ENCODE measurements around the gene ATP6V1G3.

ATP6V1G3 gene

DNA sequence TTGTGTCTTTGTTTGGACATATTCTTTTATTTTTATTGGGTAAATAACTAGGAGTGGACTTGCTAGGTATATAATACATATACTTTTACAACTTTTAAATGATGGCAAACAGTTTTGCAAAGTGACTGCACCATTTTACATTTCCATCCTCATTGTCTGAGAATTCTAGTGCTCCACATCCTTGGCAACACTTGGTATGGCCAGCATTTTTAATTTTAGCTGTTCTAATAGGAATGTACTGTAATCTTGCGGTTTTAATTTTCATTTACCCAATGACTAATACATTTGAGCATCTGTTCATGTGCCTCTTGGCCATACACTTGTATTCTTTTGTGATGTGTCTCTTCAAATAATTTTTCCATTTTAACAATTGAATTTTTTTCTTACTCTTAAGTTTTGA, 37.0 kb upstream of the ATP6V1G3 start:
- Histone ChIP-seq H2AFZ (ENCODE audit: low read depth, low read length, severe bottlenecking) (no peak overlapping the region), H3K4me3 (ENCODE audit: insufficient read depth, low read length, poor library complexity, severe bottlenecking) (no peak overlapping the region), H3K27me3 (ENCODE audit: low read length) (no peaks in the 10 kb centered on the region), H3K9me3 (ENCODE audit: insufficient read depth, low read length) (no peaks in the 10 kb centered on the region), H3K27ac (ENCODE audit: low read depth, low read length) (no peak overlapping the region), H3K79me2 (ENCODE audit: insufficient read depth, low read length) (no peaks in the 10 kb centered on the region), H3K9ac (ENCODE audit: low read length) (no peak overlapping the region), H3K4me2 (ENCODE audit: low read depth, low read length, poor library complexity, severe bottlenecking) (no peak overlapping the region), H3K36me3 (ENCODE audit: low read length) (no peaks in the 10 kb centered on the region), H3F3A (ENCODE audit: insufficient read depth) (peaks cover 6% of the 10 kb centered on the region; the same call in 1 of the 2 replicates), H3K9me2 (replicated peaks; ENCODE audit: insufficient read depth, low read length) (no peaks in the 10 kb centered on the region), H4K20me1 (ENCODE audit: low read depth, low read length) (no peaks in the 10 kb centered on the region)
- no peak for TF ChIP-seq EZH2phosphoT487 (conservative IDR thresholded peaks at IDR 0.05; ENCODE audit: low read length)
- TF ChIP-seq, protein P1, sequence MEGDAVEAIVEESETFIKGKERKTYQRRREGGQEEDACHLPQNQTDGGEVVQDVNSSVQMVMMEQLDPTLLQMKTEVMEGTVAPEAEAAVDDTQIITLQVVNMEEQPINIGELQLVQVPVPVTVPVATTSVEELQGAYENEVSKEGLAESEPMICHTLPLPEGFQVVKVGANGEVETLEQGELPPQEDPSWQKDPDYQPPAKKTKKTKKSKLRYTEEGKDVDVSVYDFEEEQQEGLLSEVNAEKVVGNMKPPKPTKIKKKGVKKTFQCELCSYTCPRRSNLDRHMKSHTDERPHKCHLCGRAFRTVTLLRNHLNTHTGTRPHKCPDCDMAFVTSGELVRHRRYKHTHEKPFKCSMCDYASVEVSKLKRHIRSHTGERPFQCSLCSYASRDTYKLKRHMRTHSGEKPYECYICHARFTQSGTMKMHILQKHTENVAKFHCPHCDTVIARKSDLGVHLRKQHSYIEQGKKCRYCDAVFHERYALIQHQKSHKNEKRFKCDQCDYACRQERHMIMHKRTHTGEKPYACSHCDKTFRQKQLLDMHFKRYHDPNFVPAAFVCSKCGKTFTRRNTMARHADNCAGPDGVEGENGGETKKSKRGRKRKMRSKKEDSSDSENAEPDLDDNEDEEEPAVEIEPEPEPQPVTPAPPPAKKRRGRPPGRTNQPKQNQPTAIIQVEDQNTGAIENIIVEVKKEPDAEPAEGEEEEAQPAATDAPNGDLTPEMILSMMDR (IDR thresholded peaks at IDR 0.05; ENCODE audit: insufficient read depth, low read length, poor library complexity, severe bottlenecking) = no peak

DNA sequence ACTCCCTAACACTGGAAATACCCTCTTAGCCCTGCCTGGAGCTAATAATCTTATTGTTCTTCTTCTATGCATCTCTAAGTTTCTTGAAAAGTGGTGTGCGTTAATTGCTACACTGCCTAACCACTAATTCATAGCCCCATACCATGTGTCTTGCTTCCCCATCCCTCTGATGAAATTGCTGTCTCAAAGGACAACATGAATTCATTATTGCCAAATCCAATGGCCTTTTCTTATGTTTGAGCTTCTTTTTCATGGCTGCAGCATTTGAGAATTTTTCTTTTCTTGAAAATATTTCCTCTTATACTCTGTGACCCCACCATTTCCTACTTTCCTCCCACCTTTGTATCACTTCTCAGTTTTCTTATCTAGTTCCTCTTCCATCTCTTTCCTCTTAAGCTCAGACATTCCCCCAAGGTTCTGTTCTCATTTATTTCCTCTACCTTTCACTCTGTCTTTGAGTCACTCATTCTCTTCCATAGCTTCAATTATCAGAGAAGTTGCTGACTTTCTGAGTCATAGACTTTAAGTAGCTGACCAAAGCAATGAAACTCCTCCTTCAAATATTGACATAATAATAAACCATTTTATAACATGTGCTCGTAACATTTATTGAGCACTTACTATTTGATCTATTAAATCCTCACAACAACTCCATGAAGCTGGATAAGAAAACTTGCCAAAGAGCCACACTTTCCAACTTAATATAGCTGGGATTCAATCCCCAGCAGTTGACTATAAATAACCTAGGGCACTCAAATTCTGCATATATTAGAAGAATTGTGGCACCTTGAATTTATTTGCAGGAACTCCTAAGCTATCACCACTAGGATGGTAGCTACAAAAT, 35.5 kb upstream of the ATP6V1G3 start:
- Histone ChIP-seq H3K4me3 (ENCODE audit: insufficient read depth, low read length, poor library complexity, severe bottlenecking) (no peak overlapping the region), H4K20me1 (ENCODE audit: low read depth, low read length) (no peaks in the 10 kb centered on the region), H3K36me3 (ENCODE audit: low read length) (no peaks in the 10 kb centered on the region), H3K9ac (ENCODE audit: low read length) (no peak overlapping the region), H3K27me3 (ENCODE audit: low read length) (no peaks in the 10 kb centered on the region), H3K9me3 (ENCODE audit: insufficient read depth, low read length) (no peaks in the 10 kb centered on the region), H2AFZ (ENCODE audit: low read depth, low read length, severe bottlenecking) (no peak overlapping the region), H3K9me2 (replicated peaks; ENCODE audit: insufficient read depth, low read length) (no peaks in the 10 kb centered on the region), H3K79me2 (ENCODE audit: insufficient read depth, low read length) (no peaks in the 10 kb centered on the region), H3K4me2 (ENCODE audit: low read depth, low read length, poor library complexity, severe bottlenecking) (no peak overlapping the region), H3K27ac (ENCODE audit: low read depth, low read length) (no peak overlapping the region), H3F3A (ENCODE audit: insufficient read depth) (peaks cover 6% of the 10 kb centered on the region; the same call in 1 of the 2 replicates)
- TF ChIP-seq EZH2phosphoT487 (conservative IDR thresholded peaks at IDR 0.05; ENCODE audit: low read length) = no peak
- TF ChIP-seq, protein P1 (IDR thresholded peaks at IDR 0.05; ENCODE audit: insufficient read depth, low read length, poor library complexity, severe bottlenecking) = no peak

DNA sequence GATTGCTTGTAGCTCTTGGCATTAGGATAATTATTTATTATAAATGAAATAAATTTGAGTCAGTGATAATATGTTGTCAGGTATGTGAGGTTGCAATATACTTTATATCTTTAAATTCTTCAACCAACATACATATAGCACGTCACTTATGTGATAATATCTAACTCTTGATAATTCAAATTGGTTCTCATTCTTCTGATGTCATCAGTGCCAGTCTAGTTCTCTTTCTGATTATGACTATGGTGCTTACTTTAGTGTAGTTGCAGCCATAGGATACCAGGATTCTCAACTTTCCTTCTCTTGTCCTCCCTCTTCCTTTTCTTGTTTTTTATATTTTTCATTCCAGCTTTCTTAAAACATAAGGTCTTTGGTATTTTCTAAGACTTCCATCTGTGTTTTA, 34.8 kb upstream of the ATP6V1G3 start:
- Histone ChIP-seq H3K9ac (ENCODE audit: low read length) (no peak overlapping the region), H3K27me3 (ENCODE audit: low read length) (no peaks in the 10 kb centered on the region), H3K79me2 (ENCODE audit: insufficient read depth, low read length) (no peaks in the 10 kb centered on the region), H3K4me2 (ENCODE audit: low read depth, low read length, poor library complexity, severe bottlenecking) (no peak overlapping the region), H3K9me2 (replicated peaks; ENCODE audit: insufficient read depth, low read length) (no peaks in the 10 kb centered on the region), H4K20me1 (ENCODE audit: low read depth, low read length) (no peaks in the 10 kb centered on the region), H3K36me3 (ENCODE audit: low read length) (no peaks in the 10 kb centered on the region), H3K27ac (ENCODE audit: low read depth, low read length) (no peak overlapping the region), H3K9me3 (ENCODE audit: insufficient read depth, low read length) (no peaks in the 10 kb centered on the region), H3K4me3 (ENCODE audit: insufficient read depth, low read length, poor library complexity, severe bottlenecking) (no peak overlapping the region), H3F3A (ENCODE audit: insufficient read depth) (peaks cover 6% of the 10 kb centered on the region; the same call in 1 of the 2 replicates), H2AFZ (ENCODE audit: low read depth, low read length, severe bottlenecking) (no peak overlapping the region)
- TF ChIP-seq EZH2phosphoT487 (conservative IDR thresholded peaks at IDR 0.05; ENCODE audit: low read length) = no peak
- TF ChIP-seq, protein P1 (IDR thresholded peaks at IDR 0.05; ENCODE audit: insufficient read depth, low read length, poor library complexity, severe bottlenecking) = no peak

All from SU-DHL-6 (cell line).